ENCODE results near the gene PROX2. TPM values are rescaled to one million over a fixed set of nuclear protein-coding genes. Genes with fewer than 3 reads are reported as not detected.

PROX2 gene
- polyA plus RNA-seq, 3 donors: 0.03 TPM; not detected in 2

DNA sequence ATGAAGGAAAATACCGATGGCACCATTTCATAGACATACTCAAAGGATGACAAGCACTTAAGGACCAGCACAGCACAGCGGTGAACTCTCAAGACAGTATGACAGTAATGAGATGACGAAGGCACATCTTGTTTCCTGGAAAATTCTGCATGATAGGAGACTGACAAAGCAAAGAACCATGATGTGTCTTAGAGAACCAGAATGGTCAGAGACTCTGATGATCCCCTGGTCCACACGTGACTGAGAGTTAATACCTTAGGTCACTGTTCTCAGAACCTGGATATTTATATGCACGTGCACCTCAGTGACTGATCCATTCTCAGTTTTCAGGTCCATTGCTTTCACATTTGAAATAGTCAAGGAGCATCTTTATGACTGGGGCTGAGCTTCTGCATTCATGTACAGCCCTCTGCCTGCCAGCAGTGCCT lies 35.3 kb downstream of the PROX2 start:
- Histone ChIP-seq H2AFZ (ENCODE audit: insufficient read depth, low read depth, low read length, poor library complexity, severe bottlenecking) (no peak overlapping the region), H3K4me2 (replicated peaks; ENCODE audit: extremely low read depth, low read length, poor library complexity, severe bottlenecking) (no peak overlapping the region), H3K79me2 (ENCODE audit: insufficient read depth, low read length) (no peaks in the 10 kb centered on the region), H3K27me3 (ENCODE audit: control insufficient read depth in 2 of 2, insufficient read depth in 2 of 2, low read length in 2 of 2) (no peaks in the 10 kb centered on the region), H3K36me3 (replicated peaks in 1 of 2; ENCODE audit: control insufficient read depth in 1 of 2, insufficient read depth in 2 of 2, low read length in 2 of 2) (peaks cover 14 to 37% of the 10 kb centered on the region in 2 donors), H3K9ac (ENCODE audit: insufficient read depth, low read length, poor library complexity, severe bottlenecking) (no peak overlapping the region), H3K4me3 (replicated peaks in 1 of 3; ENCODE audit: low read depth in 2 of 3, low read length in 3 of 3) (no peak overlapping the region), H3K27ac (ENCODE audit: low read depth in 1 of 2, low read length in 2 of 2) (no peak overlapping the region), H3K9me3 (replicated peaks in 1 of 2; ENCODE audit: control insufficient read depth in 1 of 2, insufficient read depth in 1 of 2, low read length in 2 of 2) (no peaks in the 10 kb centered on the region), H3K4me1 (ENCODE audit: control insufficient read depth in 1 of 2, insufficient read depth in 2 of 2, low read length in 2 of 2) (peaks cover 14 to 18% of the 10 kb centered on the region in 2 donors), H4K20me1 (ENCODE audit: insufficient read depth, low read length) (no peaks in the 10 kb centered on the region)
- DNase-seq: no peak
- Mint-ChIP-seq H3K4me1 (peaks cover 23% of the 10 kb centered on the region), H3K36me3 (peaks cover 21 to 33% of the 10 kb centered on the region in 2 donors), H3K9me3 (no peaks in the 10 kb centered on the region), H3K27ac (no peak overlapping the region), H3K27me3 (ENCODE audit: low read depth in 3 of 3) (peaks cover 0 to 2% (median 0%) of the 10 kb centered on the region in 3 donors), H3K4me3 (no peak overlapping the region)
- intact Hi-C loops (cut with micrococcal nuclease): no loop called here
- WGBS (ENCODE audit: insufficient coverage): 93% methylated on average over 5 of the region's 5 CpGs
- TF ChIP-seq, protein P1, sequence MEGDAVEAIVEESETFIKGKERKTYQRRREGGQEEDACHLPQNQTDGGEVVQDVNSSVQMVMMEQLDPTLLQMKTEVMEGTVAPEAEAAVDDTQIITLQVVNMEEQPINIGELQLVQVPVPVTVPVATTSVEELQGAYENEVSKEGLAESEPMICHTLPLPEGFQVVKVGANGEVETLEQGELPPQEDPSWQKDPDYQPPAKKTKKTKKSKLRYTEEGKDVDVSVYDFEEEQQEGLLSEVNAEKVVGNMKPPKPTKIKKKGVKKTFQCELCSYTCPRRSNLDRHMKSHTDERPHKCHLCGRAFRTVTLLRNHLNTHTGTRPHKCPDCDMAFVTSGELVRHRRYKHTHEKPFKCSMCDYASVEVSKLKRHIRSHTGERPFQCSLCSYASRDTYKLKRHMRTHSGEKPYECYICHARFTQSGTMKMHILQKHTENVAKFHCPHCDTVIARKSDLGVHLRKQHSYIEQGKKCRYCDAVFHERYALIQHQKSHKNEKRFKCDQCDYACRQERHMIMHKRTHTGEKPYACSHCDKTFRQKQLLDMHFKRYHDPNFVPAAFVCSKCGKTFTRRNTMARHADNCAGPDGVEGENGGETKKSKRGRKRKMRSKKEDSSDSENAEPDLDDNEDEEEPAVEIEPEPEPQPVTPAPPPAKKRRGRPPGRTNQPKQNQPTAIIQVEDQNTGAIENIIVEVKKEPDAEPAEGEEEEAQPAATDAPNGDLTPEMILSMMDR (IDR thresholded peaks at IDR 0.05): no peak

DNA sequence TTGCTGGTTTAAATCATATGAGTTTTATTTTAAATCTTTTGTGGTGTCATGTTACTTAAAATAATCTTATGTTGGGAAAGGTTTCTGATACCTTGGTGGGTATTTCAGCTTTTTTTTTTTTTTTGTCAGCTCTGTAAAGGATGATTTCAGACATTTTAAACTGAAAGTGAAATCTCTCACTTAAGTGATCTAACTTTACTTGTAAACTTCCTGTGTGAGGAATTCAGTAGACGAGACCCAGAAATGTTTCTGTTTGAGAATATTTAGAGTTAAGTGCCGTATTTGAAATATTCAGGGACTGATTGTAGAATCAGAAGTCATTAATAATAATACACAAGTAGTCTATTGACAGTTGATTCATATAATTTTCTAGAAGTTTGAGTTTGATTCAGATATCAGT lies 37.8 kb downstream of the PROX2 start:
- H3K4me2 ChIP-seq (replicated peaks; ENCODE audit: extremely low read depth, low read length, poor library complexity, severe bottlenecking): no peak overlapping the region
- no peak overlapping the region for H3K9ac ChIP-seq (ENCODE audit: insufficient read depth, low read length, poor library complexity, severe bottlenecking)

More for the DNA sequence above, 37.8 kb downstream of the PROX2 start:
- Histone ChIP-seq H3K79me2 (ENCODE audit: insufficient read depth, low read length) (no peaks in the 10 kb centered on the region), H3K4me1 (ENCODE audit: control insufficient read depth in 1 of 2, insufficient read depth in 2 of 2, low read length in 2 of 2) (peaks cover 14 to 18% of the 10 kb centered on the region in 2 donors), H3K27ac (ENCODE audit: low read depth in 1 of 2, low read length in 2 of 2) (peak overlapping the region in 1 of 2 donors; percentile 45), H2AFZ (ENCODE audit: insufficient read depth, low read depth, low read length, poor library complexity, severe bottlenecking) (no peak overlapping the region), H3K27me3 (ENCODE audit: control insufficient read depth in 2 of 2, insufficient read depth in 2 of 2, low read length in 2 of 2) (no peaks in the 10 kb centered on the region), H4K20me1 (ENCODE audit: insufficient read depth, low read length) (no peaks in the 10 kb centered on the region), H3K9me3 (replicated peaks in 1 of 2; ENCODE audit: control insufficient read depth in 1 of 2, insufficient read depth in 1 of 2, low read length in 2 of 2) (no peaks in the 10 kb centered on the region), H3K4me3 (replicated peaks in 1 of 3; ENCODE audit: low read depth in 2 of 3, low read length in 3 of 3) (no peak overlapping the region), H3K36me3 (replicated peaks in 1 of 2; ENCODE audit: control insufficient read depth in 1 of 2, insufficient read depth in 2 of 2, low read length in 2 of 2) (peaks cover 26 to 57% of the 10 kb centered on the region in 2 donors)
- Mint-ChIP-seq H3K27ac (peak overlapping the region in 2 of 7 donors; percentile 68 to 70), H3K36me3 (peaks cover 36 to 47% of the 10 kb centered on the region in 2 donors), H3K4me3 (no peak overlapping the region), H3K27me3 (ENCODE audit: low read depth in 3 of 3) (peaks cover 0 to 2% (median 0%) of the 10 kb centered on the region in 3 donors), H3K9me3 (no peaks in the 10 kb centered on the region), H3K4me1 (peaks cover 23% of the 10 kb centered on the region)
- intact Hi-C loops (cut with micrococcal nuclease): no loop called here
- WGBS (ENCODE audit: insufficient coverage): no CpG with 5 or more reads among the region's 2 CpGs
- TF ChIP-seq, protein P1 (IDR thresholded peaks at IDR 0.05): no peak
- DNase-seq: no peak

Measured in CD14-positive monocyte (primary cell).